ENCODE measurements around the gene NTS.

NTS gene

DNA sequence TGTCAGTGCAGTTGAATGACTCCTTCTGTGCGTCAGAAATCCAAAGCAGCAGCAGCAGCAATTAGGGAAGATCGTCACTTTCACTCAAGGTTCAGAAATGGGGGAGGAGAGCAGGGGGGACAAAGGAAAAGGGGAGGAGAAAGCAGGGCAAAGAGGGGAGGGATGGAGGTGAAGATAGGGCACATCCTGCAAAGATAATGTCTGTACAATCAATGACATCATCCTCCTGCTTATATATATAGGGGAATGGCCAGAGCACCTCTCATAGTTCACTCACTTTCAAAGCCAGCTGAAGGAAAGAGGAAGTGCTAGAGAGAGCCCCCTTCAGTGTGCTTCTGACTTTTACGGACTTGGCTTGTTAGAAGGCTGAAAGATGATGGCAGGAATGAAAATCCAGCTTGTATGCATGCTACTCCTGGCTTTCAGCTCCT, at the start of gene NTS:
NTS (plus strand) TSS at position 265 of the 431 bp plus-strand sequence; CDS start at position 374, 109 bp downstream.
- DNase-seq, result no peak

DNA sequence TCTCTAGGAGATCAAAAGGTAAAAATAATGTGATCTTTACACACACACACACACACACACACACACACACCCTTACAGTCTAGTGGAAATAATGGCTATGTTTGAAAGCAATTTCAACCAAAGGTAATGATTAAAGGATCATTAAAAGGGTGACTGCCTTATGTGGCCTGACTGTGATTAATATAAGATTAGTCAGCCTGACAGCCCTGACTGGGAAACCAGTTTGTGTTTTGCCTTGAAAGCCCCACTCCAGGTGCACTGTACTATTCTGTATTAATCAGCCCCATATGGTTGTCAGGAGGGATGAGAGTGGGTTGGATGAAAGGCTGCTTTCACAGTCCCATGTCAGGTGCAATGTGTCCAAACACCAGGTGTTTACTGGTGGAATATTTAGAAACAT, 48.3 kb upstream of the NTS start:
- peak; percentile 31 for DNase-seq

GRCh38 chr12:85828576-85828975, 45.5 kb upstream of the NTS start:
- no peak for DNase-seq

DNA sequence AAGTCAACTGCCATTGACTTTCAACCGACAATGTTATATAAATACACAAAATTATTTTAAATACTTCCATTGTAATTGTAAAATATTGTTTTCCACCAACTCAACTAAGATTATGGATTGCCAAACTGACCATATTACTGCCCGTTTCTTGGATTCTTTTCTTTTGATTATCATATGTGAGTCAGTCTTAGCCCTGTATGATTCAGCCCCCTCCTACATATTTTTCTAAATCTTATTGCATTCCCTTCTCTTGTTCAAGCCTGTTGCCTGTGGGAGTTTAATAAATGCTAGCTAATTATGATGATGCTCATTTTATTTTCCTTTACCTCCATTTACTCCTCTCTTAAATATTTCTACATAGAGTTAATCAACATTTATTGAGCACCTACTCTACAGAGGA, 44.7 kb upstream of the NTS start:
- DNase-seq, result no peak

DNA sequence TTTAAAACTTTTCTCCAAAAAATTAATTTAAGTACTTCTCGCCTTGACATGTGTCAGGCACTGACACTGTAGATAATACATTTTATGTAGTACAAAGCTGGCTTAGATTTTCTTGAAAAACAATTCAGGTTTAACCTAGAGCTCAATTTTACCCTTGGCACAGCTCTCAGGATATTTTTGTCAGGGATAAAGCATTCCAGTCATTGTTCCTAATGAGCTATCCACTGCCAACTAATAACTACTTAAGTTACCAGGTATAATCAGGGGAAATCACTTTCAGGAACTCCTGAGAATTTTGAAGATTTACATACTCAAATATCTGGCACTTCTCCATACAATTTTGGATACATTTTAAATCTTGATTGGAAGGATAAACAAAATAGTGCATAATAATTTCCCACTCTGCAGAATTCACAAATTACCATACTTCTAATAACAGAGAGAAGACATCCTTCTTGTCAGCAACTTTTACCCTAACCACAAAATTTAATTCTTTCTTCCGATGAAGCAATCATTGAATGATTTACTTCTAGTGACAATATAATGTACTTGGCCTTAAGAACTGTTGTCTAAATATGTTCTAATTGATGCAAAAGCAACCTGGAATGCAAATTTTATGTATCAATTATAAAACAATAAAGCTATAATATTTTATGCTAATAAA, 42.6 kb upstream of the NTS start:
- no peak for DNase-seq

GRCh38 chr12:85833579-85833978, 40.5 kb upstream of the NTS start:
- DNase-seq, result no peak

GRCh38 chr12:85834378-85834777, 39.7 kb upstream of the NTS start:
- DNase-seq, result no peak

GRCh38 chr12:85835426-85836196, 38.5 kb upstream of the NTS start:
- DNase-seq, result no peak

GRCh38 chr12:85836197-85837090, 37.7 kb upstream of the NTS start, which contains the start of gene RASSF9:
Gene RASSF9 (minus strand): TSS chr12:85836409. CDS start chr12:85836201, 208 bp downstream.
- no peak for DNase-seq

GRCh38 chr12:85843606-85844310, 30.3 kb upstream of the NTS start:
- no peak for DNase-seq

GRCh38 chr12:85849344-85849743, 24.8 kb upstream of the NTS start:
- DNase-seq, result no peak

GRCh38 chr12:85855305-85855704, 18.8 kb upstream of the NTS start:
- no peak for DNase-seq

- DNase-seq, result no peak
Measured at GRCh38 chr12:85856966-85857365, 17.1 kb upstream of the NTS start.

DNA sequence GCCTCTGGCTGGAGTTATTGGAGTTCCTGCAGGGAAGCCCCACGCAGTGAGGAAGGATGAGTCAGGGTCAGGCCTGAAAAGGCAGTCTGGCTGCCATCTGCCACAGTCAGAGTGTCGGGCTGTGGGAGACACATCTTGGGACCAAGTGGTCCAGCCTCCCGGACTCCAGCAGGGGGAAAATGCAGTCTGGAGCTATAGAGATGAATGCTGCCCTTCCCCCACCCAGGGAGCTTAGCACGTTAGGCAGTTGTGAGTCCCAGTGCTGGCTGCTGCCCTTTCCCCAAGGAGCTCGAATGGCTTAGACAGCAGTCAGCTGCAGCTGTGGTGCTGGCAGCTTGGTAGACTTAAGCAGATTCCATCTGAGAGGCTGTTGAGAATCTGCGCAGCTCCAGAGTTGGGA, 8.2 kb upstream of the NTS start:
- no peak for DNase-seq

DNA sequence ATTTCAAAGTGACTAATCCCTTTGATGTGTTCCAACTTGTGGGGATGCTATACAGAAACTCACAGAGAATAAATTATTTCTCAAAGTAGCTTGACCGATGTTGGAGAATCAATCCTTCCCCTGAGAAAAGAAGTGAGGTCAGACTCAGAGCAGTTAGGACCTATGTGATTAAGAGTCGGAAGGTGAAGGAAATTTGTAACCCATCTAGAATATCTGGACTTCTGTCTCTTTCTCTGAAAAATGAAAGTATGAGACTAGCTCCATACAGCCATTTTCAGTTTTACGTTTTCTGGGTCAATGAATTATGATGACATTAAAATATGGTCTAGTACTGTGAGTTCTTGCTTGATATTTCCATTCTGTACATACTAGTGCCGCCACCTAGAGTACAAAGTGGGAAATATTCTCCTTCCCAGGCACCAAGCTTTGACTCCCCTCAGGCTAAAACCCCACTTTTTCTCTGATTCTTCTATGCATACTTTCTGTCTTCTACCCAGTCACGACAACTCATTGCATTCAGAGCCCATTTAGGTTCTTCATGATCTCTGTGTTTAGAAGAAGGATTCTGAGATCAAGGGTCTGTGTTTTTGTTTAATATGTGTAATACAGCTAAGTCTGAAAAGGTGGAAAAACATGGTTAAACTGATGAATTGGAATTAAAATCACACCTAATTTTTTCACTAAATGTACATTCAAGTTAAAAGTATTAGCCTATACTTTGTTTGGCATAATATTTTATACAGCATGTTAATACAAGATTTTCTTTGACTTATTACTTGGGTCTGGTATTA, 6.9 kb upstream of the NTS start:
- DNase-seq, result peak; percentile 18

DNA sequence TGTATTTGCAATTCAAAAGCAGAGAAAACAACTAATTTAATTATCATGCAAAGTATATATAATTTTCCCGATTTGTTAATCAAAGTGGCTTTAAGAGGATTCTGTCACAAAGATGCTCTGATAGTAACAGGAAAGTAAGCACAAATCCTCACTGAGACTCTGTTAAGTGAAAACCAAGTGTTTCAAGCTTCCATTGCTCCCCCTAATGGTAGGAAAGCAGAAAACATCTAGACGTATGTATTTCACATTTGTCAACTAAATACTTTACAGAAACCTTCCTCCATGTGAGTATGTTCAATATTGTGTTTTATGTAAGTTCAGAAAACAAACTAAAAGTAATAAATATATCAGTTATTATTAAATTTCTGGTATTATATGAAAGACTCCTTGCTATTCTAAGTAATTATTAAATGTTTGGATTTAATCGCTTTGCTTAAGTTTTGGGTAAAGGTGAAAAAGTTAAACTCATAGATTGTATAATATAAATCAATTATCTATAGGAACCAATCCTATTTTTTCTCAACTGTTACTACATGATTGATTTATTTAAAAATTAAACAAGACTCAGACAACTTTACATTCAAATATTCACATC, 1.5 kb upstream of the NTS start:
- DNase-seq, result peak; percentile 47

- DNase-seq, result no peak
Measured at GRCh38 chr12:85877459-85877858, 3.4 kb downstream of the NTS start.

GRCh38 chr12:85883763-85884162, 9.7 kb downstream of the NTS start:
- DNase-seq, result no peak

- no peak for DNase-seq
Measured at GRCh38 chr12:85894653-85895052, 20.6 kb downstream of the NTS start.

- peak; percentile 8 for DNase-seq
Measured at GRCh38 chr12:85920324-85920947, 46.3 kb downstream of the NTS start.

- DNase-seq, result no peak
Measured at GRCh38 chr12:85923767-85924331, 49.8 kb downstream of the NTS start.
